ENCODE data around the gene CLN6.

CLN6 gene

DNA sequence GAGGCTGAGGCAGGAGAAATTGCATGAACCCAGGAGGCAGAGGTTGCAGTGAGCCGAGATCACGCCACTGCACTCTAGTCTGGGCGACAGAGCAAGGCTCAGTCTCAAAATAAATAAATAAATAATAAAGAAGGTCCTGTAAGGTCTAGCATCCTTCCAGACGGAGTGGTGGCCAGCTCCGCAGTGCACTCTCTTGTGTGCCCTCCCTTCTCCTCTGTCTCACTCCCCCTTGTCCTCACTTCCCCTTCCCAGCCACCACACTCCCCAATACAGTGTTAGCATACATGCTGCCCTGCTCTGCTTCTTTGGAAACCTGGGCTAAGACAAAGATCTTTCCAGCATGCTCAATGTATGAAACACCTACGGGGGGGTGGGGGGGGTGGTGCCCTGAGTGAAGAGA is 3.4 kb upstream of the CLN6 start:
- DNase-seq: no peak
- no peak overlapping the region for H3K4ac ChIP-seq (ENCODE audit: low read depth, low read length)
- H3K36me3 ChIP-seq (ENCODE audit: control insufficient read depth in 1 of 2, insufficient read depth in 2 of 2, low read length in 2 of 2): no peaks in the 10 kb centered on the region
- no peak overlapping the region for H3K27ac ChIP-seq (ENCODE audit: low read depth, low read length)
- H3K23ac ChIP-seq (ENCODE audit: low read length): no peak overlapping the region
- H3K79me1 ChIP-seq (ENCODE audit: low read length): peaks cover 7% of the 10 kb centered on the region
- no peak overlapping the region for H3K4me3 ChIP-seq (ENCODE audit: low read depth, low read length)
- peaks cover 11% of the 10 kb centered on the region for H3K79me2 ChIP-seq (ENCODE audit: control insufficient read depth, insufficient read depth, low read length, poor library complexity)
- no peak overlapping the region for H4K91ac ChIP-seq (ENCODE audit: low read depth, low read length)
- H4K12ac ChIP-seq (ENCODE audit: low read depth, low read length): no peak overlapping the region
- no peak overlapping the region for H3K18ac ChIP-seq (ENCODE audit: low read length)
- H2BK5ac ChIP-seq (ENCODE audit: low read depth, low read length, poor library complexity): no peak overlapping the region
- H4K8ac ChIP-seq (ENCODE audit: low read depth, low read length): no peak overlapping the region
- no CpG with 5 or more reads among the region's 6 CpGs for WGBS (ENCODE audit: extremely low coverage, insufficient coverage, insufficient read length)
- no peak overlapping the region for H3K9ac ChIP-seq (ENCODE audit: low read length)
- H3K4me1 ChIP-seq (ENCODE audit: control insufficient read depth in 1 of 2, insufficient read depth in 2 of 2, low read length in 2 of 2): peaks cover 8 to 14% of the 10 kb centered on the region in 2 experiments
- H2AK5ac ChIP-seq (ENCODE audit: low read length): no peak overlapping the region
- no peak overlapping the region for H3K4me2 ChIP-seq (ENCODE audit: low read length)
- no peak overlapping the region for H2BK12ac ChIP-seq (ENCODE audit: low read length)
- H2BK120ac ChIP-seq (ENCODE audit: insufficient read depth, low read length, poor library complexity): no peak overlapping the region
- no peak overlapping the region for H3K14ac ChIP-seq (ENCODE audit: low read length)
- no peaks in the 10 kb centered on the region for H3K27me3 ChIP-seq (ENCODE audit: insufficient read depth, low read length)
- H2AFZ ChIP-seq (ENCODE audit: insufficient read depth, low read length, poor library complexity): no peak overlapping the region
- H3K9me3 ChIP-seq (ENCODE audit: insufficient read depth, low read depth, low read length): no peaks in the 10 kb centered on the region

DNA sequence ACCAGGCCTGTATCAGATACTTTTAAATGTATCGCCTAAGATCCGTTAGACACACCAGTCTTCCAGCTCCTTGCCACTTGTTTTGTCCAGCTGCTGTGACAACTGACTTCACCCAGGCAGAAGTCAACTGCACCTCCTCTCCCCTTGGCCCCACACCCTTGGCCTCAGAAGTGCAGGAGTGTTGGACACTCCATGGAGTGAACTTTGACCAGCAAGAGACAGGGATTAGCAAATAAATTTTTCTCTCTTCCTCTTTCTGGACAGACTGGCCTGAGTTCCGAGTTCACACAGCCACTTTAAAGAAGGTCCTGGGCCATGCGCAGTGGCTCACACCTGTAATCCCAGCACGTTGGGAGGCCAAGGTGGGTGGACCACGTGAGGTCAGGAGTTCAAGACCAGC is 2.9 kb upstream of the CLN6 start:
- Histone ChIP-seq H3K23ac (ENCODE audit: low read length) (no peak overlapping the region), H3K9ac (ENCODE audit: low read length) (no peak overlapping the region), H2BK120ac (ENCODE audit: insufficient read depth, low read length, poor library complexity) (no peak overlapping the region), H3K79me2 (ENCODE audit: control insufficient read depth, insufficient read depth, low read length, poor library complexity) (peaks cover 11% of the 10 kb centered on the region), H4K8ac (ENCODE audit: low read depth, low read length) (no peak overlapping the region), H3K27ac (ENCODE audit: low read depth, low read length) (no peak overlapping the region), H3K4me2 (ENCODE audit: low read length) (no peak overlapping the region), H3K9me3 (ENCODE audit: insufficient read depth, low read depth, low read length) (no peaks in the 10 kb centered on the region), H2AK5ac (ENCODE audit: low read length) (no peak overlapping the region), H2AFZ (ENCODE audit: insufficient read depth, low read length, poor library complexity) (no peak overlapping the region), H3K18ac (ENCODE audit: low read length) (no peak overlapping the region), H3K4ac (ENCODE audit: low read depth, low read length) (no peak overlapping the region), H3K79me1 (ENCODE audit: low read length) (peaks cover 7% of the 10 kb centered on the region), H3K14ac (ENCODE audit: low read length) (no peak overlapping the region), H2BK12ac (ENCODE audit: low read length) (no peak overlapping the region), H4K12ac (ENCODE audit: low read depth, low read length) (no peak overlapping the region), H3K36me3 (ENCODE audit: control insufficient read depth in 1 of 2, insufficient read depth in 2 of 2, low read length in 2 of 2) (no peaks in the 10 kb centered on the region), H3K4me3 (ENCODE audit: low read depth, low read length) (no peak overlapping the region), H2BK5ac (ENCODE audit: low read depth, low read length, poor library complexity) (no peak overlapping the region), H4K91ac (ENCODE audit: low read depth, low read length) (no peak overlapping the region), H3K4me1 (ENCODE audit: control insufficient read depth in 1 of 2, insufficient read depth in 2 of 2, low read length in 2 of 2) (peaks cover 8 to 14% of the 10 kb centered on the region in 2 experiments), H3K27me3 (ENCODE audit: insufficient read depth, low read length) (no peaks in the 10 kb centered on the region)
- DNase-seq: no peak
- WGBS (ENCODE audit: extremely low coverage, insufficient coverage, insufficient read length): no CpG with 5 or more reads among the region's 6 CpGs

- Histone ChIP-seq H3K9ac (ENCODE audit: low read length) (no peak overlapping the region), H3K4ac (ENCODE audit: low read depth, low read length) (no peak overlapping the region), H2AFZ (ENCODE audit: insufficient read depth, low read length, poor library complexity) (no peak overlapping the region), H3K27ac (ENCODE audit: low read depth, low read length) (no peak overlapping the region), H3K36me3 (ENCODE audit: control insufficient read depth in 1 of 2, insufficient read depth in 2 of 2, low read length in 2 of 2) (no peaks in the 10 kb centered on the region), H2AK5ac (ENCODE audit: low read length) (no peak overlapping the region), H3K9me3 (ENCODE audit: insufficient read depth, low read depth, low read length) (no peaks in the 10 kb centered on the region), H4K91ac (ENCODE audit: low read depth, low read length) (no peak overlapping the region), H4K8ac (ENCODE audit: low read depth, low read length) (no peak overlapping the region), H3K4me1 (ENCODE audit: control insufficient read depth in 1 of 2, insufficient read depth in 2 of 2, low read length in 2 of 2) (peaks cover 8 to 14% of the 10 kb centered on the region in 2 experiments), H3K4me2 (ENCODE audit: low read length) (no peak overlapping the region), H3K79me2 (ENCODE audit: control insufficient read depth, insufficient read depth, low read length, poor library complexity) (peaks cover 11% of the 10 kb centered on the region), H3K79me1 (ENCODE audit: low read length) (peaks cover 7% of the 10 kb centered on the region), H2BK5ac (ENCODE audit: low read depth, low read length, poor library complexity) (no peak overlapping the region), H3K23ac (ENCODE audit: low read length) (no peak overlapping the region), H3K4me3 (ENCODE audit: low read depth, low read length) (no peak overlapping the region), H3K27me3 (ENCODE audit: insufficient read depth, low read length) (no peaks in the 10 kb centered on the region), H2BK120ac (ENCODE audit: insufficient read depth, low read length, poor library complexity) (no peak overlapping the region), H3K14ac (ENCODE audit: low read length) (no peak overlapping the region), H4K12ac (ENCODE audit: low read depth, low read length) (no peak overlapping the region), H3K18ac (ENCODE audit: low read length) (no peak overlapping the region), H2BK12ac (ENCODE audit: low read length) (no peak overlapping the region)
- WGBS (ENCODE audit: extremely low coverage, insufficient coverage, insufficient read length): no CpG with 5 or more reads among the region's 9 CpGs
- DNase-seq: no peak
Observed at GRCh38 chr15:68231102-68231818, 1.7 kb upstream of the CLN6 start.

- no peaks in the 10 kb centered on the region for H3K36me3 ChIP-seq (ENCODE audit: control insufficient read depth in 1 of 2, insufficient read depth in 2 of 2, low read length in 2 of 2)
- H3K4me2 ChIP-seq (ENCODE audit: low read length): peak overlapping the region; percentile 87
- no CpG with 5 or more reads among the region's 20 CpGs for WGBS (ENCODE audit: extremely low coverage, insufficient coverage, insufficient read length)
- no peak overlapping the region for H3K23ac ChIP-seq (ENCODE audit: low read length)
- H3K79me2 ChIP-seq (ENCODE audit: control insufficient read depth, insufficient read depth, low read length, poor library complexity): peaks cover 11% of the 10 kb centered on the region
- no peak overlapping the region for H2BK120ac ChIP-seq (ENCODE audit: insufficient read depth, low read length, poor library complexity)
- H3K27ac ChIP-seq (ENCODE audit: low read depth, low read length): no peak overlapping the region
- DNase-seq: peak; percentile 86 to 96
- H3K18ac ChIP-seq (ENCODE audit: low read length): no peak overlapping the region
- H4K91ac ChIP-seq (ENCODE audit: low read depth, low read length): no peak overlapping the region
- peak overlapping the region; percentile 8 for H4K8ac ChIP-seq (ENCODE audit: low read depth, low read length)
- no peak overlapping the region for H3K14ac ChIP-seq (ENCODE audit: low read length)
- peak overlapping the region; percentile 97 for H3K4me3 ChIP-seq (ENCODE audit: low read depth, low read length)
- H2AK5ac ChIP-seq (ENCODE audit: low read length): no peak overlapping the region
- no peak overlapping the region for H2BK5ac ChIP-seq (ENCODE audit: low read depth, low read length, poor library complexity)
- H4K12ac ChIP-seq (ENCODE audit: low read depth, low read length): peak overlapping the region; percentile 2
- peaks cover 8 to 14% of the 10 kb centered on the region in 2 experiments for H3K4me1 ChIP-seq (ENCODE audit: control insufficient read depth in 1 of 2, insufficient read depth in 2 of 2, low read length in 2 of 2)
- no peak overlapping the region for H2AFZ ChIP-seq (ENCODE audit: insufficient read depth, low read length, poor library complexity)
- H2BK12ac ChIP-seq (ENCODE audit: low read length): no peak overlapping the region
- no peaks in the 10 kb centered on the region for H3K9me3 ChIP-seq (ENCODE audit: insufficient read depth, low read depth, low read length)
- H3K27me3 ChIP-seq (ENCODE audit: insufficient read depth, low read length): no peaks in the 10 kb centered on the region
- H3K9ac ChIP-seq (ENCODE audit: low read length): peak overlapping the region; percentile 35
- H3K4ac ChIP-seq (ENCODE audit: low read depth, low read length): no peak overlapping the region
- H3K79me1 ChIP-seq (ENCODE audit: low read length): peaks cover 7% of the 10 kb centered on the region
Observed at GRCh38 chr15:68230157-68231100, 901 bp upstream of the CLN6 start.
